HepG2 (cell line): ENCODE results near the gene TPD52L2. TPM values are rescaled to one million over a fixed set of nuclear protein-coding genes. Genes with fewer than 3 reads are reported as not detected.

ENCODE experiments used
- AGO2 ChIP-seq: fragments of 200-400 bp; formaldehyde crosslinking; optimal IDR thresholded peaks from 2 replicates; pipeline ENCODE3; 2017; ENCODE audit warnings: mild to moderate bottlenecking, low read depth, low read length, moderate library complexity
- AHDC1 ChIP-seq: sonication (generic); formaldehyde crosslinking; IDR thresholded peaks from 2 replicates; pipeline ENCODE4 v1.5.1; 2020; ENCODE audit warnings: mild to moderate bottlenecking, missing genetic modification reagents, borderline replicate concordance
- BRD4 ChIP-seq: sonication (generic); formaldehyde crosslinking; IDR thresholded peaks from 2 replicates; pipeline ENCODE4 v1.4.0; 2020; ENCODE audit warnings: missing genetic modification reagents
- MYC ChIP-seq: sonication (generic); formaldehyde crosslinking; IDR thresholded peaks from 2 replicates; pipeline ENCODE4 v1.9.0; 2021; ENCODE audit warnings: missing genetic modification reagents, borderline replicate concordance
- NR1H2 ChIP-seq: sonication (generic); formaldehyde crosslinking; IDR thresholded peaks from 2 replicates; pipeline ENCODE4 v1.8.1; 2022; ENCODE audit warnings: low read depth, missing genetic modification reagents, borderline replicate concordance
- SOX13 ChIP-seq, 3 experiments: fragments of 450-650 bp in 1 of 3; sonication (generic) in 1 of 3; formaldehyde crosslinking in 1 of 3; IDR thresholded peaks in 2 of 3; conservative IDR thresholded peaks in 1 of 3; 2 replicates each; pipeline versions ENCODE4 v1.5.0 to v1.6.1; 2016 to 2020; ENCODE audit warnings: antibody characterized with exemption in 1 of 3, mild to moderate bottlenecking in 1 of 3, missing compliant biosample characterization in 1 of 3, missing genetic modification reagents in 1 of 3, moderate library complexity in 1 of 3
- ZFP36L2 ChIP-seq: sonication (generic); formaldehyde crosslinking; IDR thresholded peaks from 2 replicates; pipeline ENCODE4 v1.4.0; 2020; ENCODE audit warnings: missing genetic modification reagents
- ZFP90 ChIP-seq: sonication (generic); formaldehyde crosslinking; IDR thresholded peaks from 2 replicates; pipeline ENCODE4 v1.8.0; 2022; ENCODE audit warnings: missing genetic modification reagents, mild to moderate bottlenecking, inconsistent platforms, borderline replicate concordance
- ZNF576 ChIP-seq: sonication (generic); formaldehyde crosslinking; IDR thresholded peaks from 2 replicates; pipeline ENCODE4 v1.4.0; 2020; ENCODE audit warnings: mild to moderate bottlenecking, missing genetic modification reagents
- polyA plus RNA-seq, 8 experiments: library from polyadenylated mRNA; depleted of rRNA in 3 of 8; stranded (reverse) in 7 of 8; unstranded in 1 of 8; fragments of >200 nt; fragmentation: Illumina TruSeq in 4 of 8; extraction: Trizol in 4 of 8; gene quantifications; 2 replicates each; pipeline versions ENCODE4 v1.2.1 to v1.2.3, GENCODE V29; 2011 to 2016; ENCODE audit warnings: low read depth in 4 of 8, missing spikeins in 1 of 8, mixed read lengths in 1 of 8; ENCODE audit not compliant: insufficient read depth in 1 of 8
- total RNA-seq, 5 experiments: library from RNA; depleted of rRNA; stranded (reverse); fragments of >200 nt; fragmentation: Illumina TruSeq; extraction: Trizol; gene quantifications; 2 replicates each; pipeline ENCODE4 v1.2.3, GENCODE V29; 2016; ENCODE audit warnings: low read depth in 1 of 5

TPD52L2 gene
- total and polyA plus RNA-seq, 2 of the 13 experiments (the other 11 are each of a cell fraction or from before 2014, with no cell fraction given), result 156 to 184 TPM

- TF ChIP-seq AHDC1 (CRISPR knock-in tag) (no peak), MYC (CRISPR knock-in tag) (0 out of 2 replicates have a peak, but pooled peaks have one; percentile 15), ZFP36L2 (CRISPR knock-in tag) (no peak), ZNF576 (CRISPR knock-in tag) (no peak), ZFP90 (peak; percentile 32; the same call in 1 of the 2 replicates), NR1H2 (no peak), BRD4 (CRISPR knock-in tag) (no peak), SOX13 (IDR thresholded peaks at IDR 0.05) (no peak), SOX13 (CRISPR knock-in tag; conservative IDR thresholded peaks at IDR 0.05 in 1 of 2, IDR thresholded peaks at IDR 0.05 in 1 of 2) (no peak), AGO2 (peak; percentile 17)
These were observed 9.0 kb upstream of the TPD52L2 start (continued) for GRCh38 chr20:63856098-63856511.
